GM23338 (cell line): ENCODE data around the gene KCMF1. TPM values are rescaled to one million over a fixed set of nuclear protein-coding genes. Genes with fewer than 3 reads are reported as not detected.

Experiments
- CREB1 ChIP-seq: fragments of 250-450 bp; sonication (Bioruptor Pico); IDR thresholded peaks from 2 replicates; pipeline ENCODE4 v1.5.0; 2020; ENCODE audit warnings: low read depth, mild to moderate bottlenecking, moderate library complexity
- EZH2 ChIP-seq: fragments of 200-600 bp; sonication (generic); IDR thresholded peaks from one replicate; pipeline ENCODE4 v1.8.0; 2017; ENCODE audit warnings: antibody characterized with exemption, mild to moderate bottlenecking, low read depth; ENCODE audit not compliant: unreplicated experiment
- EZH2phosphoT487 ChIP-seq: fragments of 200-600 bp; sonication (generic); IDR thresholded peaks from one replicate; pipeline ENCODE4 v1.8.1; 2018; ENCODE audit warnings: antibody characterized with exemption; ENCODE audit not compliant: unreplicated experiment
- polyA plus RNA-seq: library from polyadenylated mRNA; unstranded; fragments of >200 nt; fragmentation: Nextera tagmentation; extraction: Ambion mirVana; gene quantifications from 2 replicates; pipeline ENCODE4 v1.2.1, GENCODE V29; 2016
- total RNA-seq: library from RNA; depleted of rRNA; stranded (reverse); fragments of >200 nt; shearing (Covaris generic); gene quantifications from 2 replicates; pipeline ENCODE4 v1.2.3, GENCODE V29; 2014
- TF ChIP-seq, protein P1 (sequence below): IDR thresholded peaks from one replicate; pipeline ENCODE4 v1.6.1; 2018; ENCODE audit warnings: antibody characterized with exemption; ENCODE audit not compliant: unreplicated experiment
- TF ChIP-seq, protein P2 (sequence below): fragments of 250-450 bp; sonication (Bioruptor Pico); IDR thresholded peaks from 2 replicates; pipeline ENCODE4 v1.5.0; 2020; ENCODE audit warnings: mild to moderate bottlenecking, moderate library complexity

The KCMF1 gene
- total and polyA plus RNA-seq, 2 experiments from 2014 or later: 29.3 to 120 TPM

DNA sequence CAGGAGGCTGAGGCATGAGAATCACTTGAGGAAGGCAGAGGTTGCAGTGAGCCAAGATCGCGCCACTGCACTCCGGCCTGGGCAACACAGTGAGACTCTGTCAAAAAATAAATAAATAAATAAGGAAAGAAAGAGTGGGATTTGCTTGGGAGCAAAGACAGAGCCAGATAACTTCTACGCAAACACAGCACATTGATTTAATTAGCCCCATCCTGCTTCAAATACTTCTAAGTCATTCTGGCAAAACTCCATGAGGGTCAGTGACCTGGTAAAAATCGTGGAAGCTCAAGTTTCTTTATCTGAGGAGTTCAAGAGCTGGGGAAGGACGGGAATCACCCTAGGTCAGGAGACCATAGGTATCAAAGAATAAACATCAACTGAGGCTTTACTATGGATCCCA, 91.6 kb downstream of the KCMF1 start (continued):
- TF ChIP-seq, protein P1, sequence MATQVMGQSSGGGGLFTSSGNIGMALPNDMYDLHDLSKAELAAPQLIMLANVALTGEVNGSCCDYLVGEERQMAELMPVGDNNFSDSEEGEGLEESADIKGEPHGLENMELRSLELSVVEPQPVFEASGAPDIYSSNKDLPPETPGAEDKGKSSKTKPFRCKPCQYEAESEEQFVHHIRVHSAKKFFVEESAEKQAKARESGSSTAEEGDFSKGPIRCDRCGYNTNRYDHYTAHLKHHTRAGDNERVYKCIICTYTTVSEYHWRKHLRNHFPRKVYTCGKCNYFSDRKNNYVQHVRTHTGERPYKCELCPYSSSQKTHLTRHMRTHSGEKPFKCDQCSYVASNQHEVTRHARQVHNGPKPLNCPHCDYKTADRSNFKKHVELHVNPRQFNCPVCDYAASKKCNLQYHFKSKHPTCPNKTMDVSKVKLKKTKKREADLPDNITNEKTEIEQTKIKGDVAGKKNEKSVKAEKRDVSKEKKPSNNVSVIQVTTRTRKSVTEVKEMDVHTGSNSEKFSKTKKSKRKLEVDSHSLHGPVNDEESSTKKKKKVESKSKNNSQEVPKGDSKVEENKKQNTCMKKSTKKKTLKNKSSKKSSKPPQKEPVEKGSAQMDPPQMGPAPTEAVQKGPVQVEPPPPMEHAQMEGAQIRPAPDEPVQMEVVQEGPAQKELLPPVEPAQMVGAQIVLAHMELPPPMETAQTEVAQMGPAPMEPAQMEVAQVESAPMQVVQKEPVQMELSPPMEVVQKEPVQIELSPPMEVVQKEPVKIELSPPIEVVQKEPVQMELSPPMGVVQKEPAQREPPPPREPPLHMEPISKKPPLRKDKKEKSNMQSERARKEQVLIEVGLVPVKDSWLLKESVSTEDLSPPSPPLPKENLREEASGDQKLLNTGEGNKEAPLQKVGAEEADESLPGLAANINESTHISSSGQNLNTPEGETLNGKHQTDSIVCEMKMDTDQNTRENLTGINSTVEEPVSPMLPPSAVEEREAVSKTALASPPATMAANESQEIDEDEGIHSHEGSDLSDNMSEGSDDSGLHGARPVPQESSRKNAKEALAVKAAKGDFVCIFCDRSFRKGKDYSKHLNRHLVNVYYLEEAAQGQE: no peak
- TF ChIP-seq, protein P2, sequence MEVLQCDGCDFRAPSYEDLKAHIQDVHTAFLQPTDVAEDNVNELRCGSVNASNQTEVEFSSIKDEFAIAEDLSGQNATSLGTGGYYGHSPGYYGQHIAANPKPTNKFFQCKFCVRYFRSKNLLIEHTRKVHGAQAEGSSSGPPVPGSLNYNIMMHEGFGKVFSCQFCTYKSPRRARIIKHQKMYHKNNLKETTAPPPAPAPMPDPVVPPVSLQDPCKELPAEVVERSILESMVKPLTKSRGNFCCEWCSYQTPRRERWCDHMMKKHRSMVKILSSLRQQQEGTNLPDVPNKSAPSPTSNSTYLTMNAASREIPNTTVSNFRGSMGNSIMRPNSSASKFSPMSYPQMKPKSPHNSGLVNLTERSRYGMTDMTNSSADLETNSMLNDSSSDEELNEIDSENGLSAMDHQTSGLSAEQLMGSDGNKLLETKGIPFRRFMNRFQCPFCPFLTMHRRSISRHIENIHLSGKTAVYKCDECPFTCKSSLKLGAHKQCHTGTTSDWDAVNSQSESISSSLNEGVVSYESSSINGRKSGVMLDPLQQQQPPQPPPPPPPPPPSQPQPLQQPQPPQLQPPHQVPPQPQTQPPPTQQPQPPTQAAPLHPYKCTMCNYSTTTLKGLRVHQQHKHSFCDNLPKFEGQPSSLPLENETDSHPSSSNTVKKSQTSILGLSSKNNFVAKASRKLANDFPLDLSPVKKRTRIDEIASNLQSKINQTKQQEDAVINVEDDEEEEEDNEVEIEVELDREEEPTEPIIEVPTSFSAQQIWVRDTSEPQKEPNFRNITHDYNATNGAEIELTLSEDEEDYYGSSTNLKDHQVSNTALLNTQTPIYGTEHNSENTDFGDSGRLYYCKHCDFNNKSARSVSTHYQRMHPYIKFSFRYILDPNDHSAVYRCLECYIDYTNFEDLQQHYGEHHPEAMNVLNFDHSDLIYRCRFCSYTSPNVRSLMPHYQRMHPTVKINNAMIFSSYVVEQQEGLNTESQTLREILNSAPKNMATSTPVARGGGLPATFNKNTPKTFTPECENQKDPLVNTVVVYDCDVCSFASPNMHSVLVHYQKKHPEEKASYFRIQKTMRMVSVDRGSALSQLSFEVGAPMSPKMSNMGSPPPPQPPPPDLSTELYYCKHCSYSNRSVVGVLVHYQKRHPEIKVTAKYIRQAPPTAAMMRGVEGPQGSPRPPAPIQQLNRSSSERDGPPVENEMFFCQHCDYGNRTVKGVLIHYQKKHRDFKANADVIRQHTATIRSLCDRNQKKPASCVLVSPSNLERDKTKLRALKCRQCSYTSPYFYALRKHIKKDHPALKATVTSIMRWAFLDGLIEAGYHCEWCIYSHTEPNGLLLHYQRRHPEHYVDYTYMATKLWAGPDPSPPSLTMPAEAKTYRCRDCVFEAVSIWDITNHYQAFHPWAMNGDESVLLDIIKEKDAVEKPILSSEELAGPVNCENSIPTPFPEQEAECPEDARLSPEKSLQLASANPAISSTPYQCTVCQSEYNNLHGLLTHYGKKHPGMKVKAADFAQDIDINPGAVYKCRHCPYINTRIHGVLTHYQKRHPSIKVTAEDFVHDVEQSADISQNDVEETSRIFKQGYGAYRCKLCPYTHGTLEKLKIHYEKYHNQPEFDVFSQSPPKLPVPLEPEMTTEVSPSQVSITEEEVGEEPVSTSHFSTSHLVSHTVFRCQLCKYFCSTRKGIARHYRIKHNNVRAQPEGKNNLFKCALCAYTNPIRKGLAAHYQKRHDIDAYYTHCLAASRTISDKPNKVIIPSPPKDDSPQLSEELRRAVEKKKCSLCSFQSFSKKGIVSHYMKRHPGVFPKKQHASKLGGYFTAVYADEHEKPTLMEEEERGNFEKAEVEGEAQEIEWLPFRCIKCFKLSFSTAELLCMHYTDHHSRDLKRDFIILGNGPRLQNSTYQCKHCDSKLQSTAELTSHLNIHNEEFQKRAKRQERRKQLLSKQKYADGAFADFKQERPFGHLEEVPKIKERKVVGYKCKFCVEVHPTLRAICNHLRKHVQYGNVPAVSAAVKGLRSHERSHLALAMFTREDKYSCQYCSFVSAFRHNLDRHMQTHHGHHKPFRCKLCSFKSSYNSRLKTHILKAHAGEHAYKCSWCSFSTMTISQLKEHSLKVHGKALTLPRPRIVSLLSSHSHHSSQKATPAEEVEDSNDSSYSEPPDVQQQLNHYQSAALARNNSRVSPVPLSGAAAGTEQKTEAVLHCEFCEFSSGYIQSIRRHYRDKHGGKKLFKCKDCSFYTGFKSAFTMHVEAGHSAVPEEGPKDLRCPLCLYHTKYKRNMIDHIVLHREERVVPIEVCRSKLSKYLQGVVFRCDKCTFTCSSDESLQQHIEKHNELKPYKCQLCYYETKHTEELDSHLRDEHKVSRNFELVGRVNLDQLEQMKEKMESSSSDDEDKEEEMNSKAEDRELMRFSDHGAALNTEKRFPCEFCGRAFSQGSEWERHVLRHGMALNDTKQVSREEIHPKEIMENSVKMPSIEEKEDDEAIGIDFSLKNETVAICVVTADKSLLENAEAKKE (CRISPR knock-in tag): no peak
- no peak for TF ChIP-seq CREB1 (CRISPR knock-in tag)
- no peak for TF ChIP-seq EZH2
- TF ChIP-seq EZH2phosphoT487: no peak
